H1 (cell line): ENCODE measurements around the gene RNF212. TPM values are rescaled to one million over a fixed set of nuclear protein-coding genes. Genes with fewer than 3 reads are reported as not detected.
A peak's percentile ranks its signal among the peaks of the same experiment; 100 is the strongest.

ENCODE experiments used
- CTCF ChIA-PET: fragments of 300-600 bp; sonication (Branson Sonifier 250); formaldehyde crosslinking; loops from one replicate; lab custom pipeline; 2021; ENCODE audit not compliant: partially characterized antibody; lab: Charles Lee
- POLR2A ChIA-PET: fragments of 300-600 bp; sonication (Branson Sonifier 250); formaldehyde crosslinking; loops from one replicate; lab custom pipeline; 2021; ENCODE audit warnings: inconsistent platforms; ENCODE audit not compliant: partially characterized antibody; lab: Charles Lee
- DNase-seq, 2 experiments: peaks; one replicate each; pipeline versions ENCODE4 v3.0.0 to v3.0.0-alpha.2; 2010 to 2022; ENCODE audit warnings: low spot score in 2 of 2, low read depth in 1 of 2, mixed read lengths in 1 of 2
- FAIRE-seq: peaks from 2 replicates; lab custom pipeline; 2011; peaks lifted over from hg19 to GRCh38; lab: Jason Lieb, UNC
- H2AFZ ChIP-seq: 2 replicates; pipeline ENCODE4 v1.8.1; 2012; ENCODE audit warnings: low read length, inconsistent platforms
- H2AK5ac ChIP-seq: 2 replicates; pipeline ENCODE4 v1.6.1; 2013; ENCODE audit warnings: low read depth, low read length
- H2BK120ac ChIP-seq: replicated peaks from 2 replicates; pipeline ENCODE3; 2013; ENCODE audit warnings: low read depth, low read length, inconsistent platforms
- H2BK12ac ChIP-seq: 2 replicates; pipeline ENCODE4 v1.6.1; 2013; ENCODE audit warnings: low read depth, low read length
- H2BK15ac ChIP-seq: 2 replicates; pipeline ENCODE4 v1.6.1; 2013; ENCODE audit warnings: low read length
- H2BK20ac ChIP-seq: 2 replicates; pipeline ENCODE4 v1.6.1; 2013; ENCODE audit warnings: low read length
- H2BK5ac ChIP-seq: 2 replicates; pipeline ENCODE4 v1.6.1; 2013; ENCODE audit warnings: low read depth, low read length
- H3K14ac ChIP-seq: 2 replicates; pipeline ENCODE4 v1.6.1; 2013; ENCODE audit warnings: inconsistent platforms; ENCODE audit not compliant: insufficient read length
- H3K18ac ChIP-seq: 2 replicates; pipeline ENCODE4 v1.6.1; 2013; ENCODE audit warnings: low read length; ENCODE audit errors: extremely low read depth
- H3K23ac ChIP-seq: 2 replicates; pipeline ENCODE4 v1.6.1; 2013; ENCODE audit warnings: inconsistent platforms; ENCODE audit not compliant: insufficient read length
- H3K23me2 ChIP-seq: 2 replicates; pipeline ENCODE4 v1.6.1; 2013; ENCODE audit warnings: low read depth, low read length
- H3K27ac ChIP-seq: 2 replicates; pipeline ENCODE4 v1.6.1; 2011; ENCODE audit warnings: low read depth, low read length, inconsistent platforms
- H3K27me3 ChIP-seq, 4 experiments: replicated peaks in 1 of 4; 1 replicate in 1 of 4; 2 replicates in 3 of 4; pipeline versions ENCODE4 v1.6.1 to v1.8.1; 2011 to 2013; ENCODE audit warnings: low read length in 3 of 4, mild to moderate bottlenecking in 3 of 4, inconsistent platforms in 2 of 4, mixed read lengths in 2 of 4, moderate library complexity in 1 of 4; ENCODE audit not compliant: control insufficient read depth in 3 of 4, insufficient read depth in 3 of 4; ENCODE audit errors: extremely low read depth in 1 of 4
- H3K36me3 ChIP-seq, 4 experiments: 2 replicates each; pipeline versions ENCODE4 v1.6.1 to v1.8.1; 2011 to 2013; ENCODE audit warnings: mild to moderate bottlenecking in 4 of 4, low read length in 3 of 4, moderate library complexity in 2 of 4, control low read depth in 1 of 4, inconsistent platforms in 1 of 4; ENCODE audit not compliant: insufficient read depth in 4 of 4, control insufficient read depth in 2 of 4
- H3K4ac ChIP-seq: replicated peaks from 2 replicates; pipeline ENCODE3; 2013; ENCODE audit warnings: low read length, low read depth, mixed read lengths, inconsistent platforms; ENCODE audit not compliant: insufficient read length
- H3K4me1 ChIP-seq, 4 experiments: replicated peaks in 1 of 4; 1 replicate in 1 of 4; 2 replicates in 3 of 4; pipeline versions ENCODE4 v1.6.1 to v1.8.1; 2011 to 2013; ENCODE audit warnings: low read length in 3 of 4, inconsistent platforms in 2 of 4, mixed read lengths in 1 of 4; ENCODE audit not compliant: insufficient read depth in 4 of 4, control insufficient read depth in 3 of 4
- H3K4me2 ChIP-seq, 2 experiments: 2 replicates each; pipeline versions ENCODE4 v1.6.1 to v1.8.1; 2011 to 2013; ENCODE audit warnings: low read depth in 2 of 2, low read length in 2 of 2, control low read depth in 1 of 2, inconsistent platforms in 1 of 2, mild to moderate bottlenecking in 1 of 2; ENCODE audit not compliant: insufficient read depth in 1 of 2
- H3K4me3 ChIP-seq, 4 experiments: fragments of 200-600, 300-600 bp in 1 of 4; sonication (generic), shearing (Covaris generic), sonication (Bioruptor Twin) in 1 of 4; 2 replicates each; pipeline versions ENCODE4 v1.5.1 to v1.8.1; 2011 to 2016; ENCODE audit warnings: low read length in 4 of 4, low read depth in 3 of 4, control low read depth in 2 of 4, inconsistent platforms in 2 of 4, mild to moderate bottlenecking in 2 of 4, mixed read lengths in 1 of 4, moderate library complexity in 1 of 4; ENCODE audit not compliant: insufficient read depth in 2 of 4; ENCODE audit errors: extremely low read depth in 1 of 4
- H3K56ac ChIP-seq: replicated peaks from 2 replicates; pipeline ENCODE3; 2013; ENCODE audit warnings: low read depth, mild to moderate bottlenecking, mixed read lengths, low read length, inconsistent platforms; ENCODE audit not compliant: insufficient read length
- H3K79me1 ChIP-seq: 2 replicates; pipeline ENCODE4 v1.6.1; 2013; ENCODE audit warnings: low read depth, low read length, control low read depth
- H3K79me2 ChIP-seq, 2 experiments: 2 replicates each; pipeline versions ENCODE4 v1.6.1 to v1.8.1; 2012 to 2013; ENCODE audit warnings: low read length in 2 of 2, mild to moderate bottlenecking in 2 of 2, inconsistent platforms in 1 of 2; ENCODE audit not compliant: insufficient read depth in 2 of 2, control insufficient read depth in 1 of 2
- H3K9ac ChIP-seq, 4 experiments: replicated peaks in 1 of 4; 1 replicate in 1 of 4; 2 replicates in 3 of 4; pipeline versions ENCODE4 v1.6.1 to v1.8.1; 2011 to 2013; ENCODE audit warnings: low read depth in 3 of 4, low read length in 3 of 4, control low read depth in 2 of 4, mild to moderate bottlenecking in 2 of 4, moderate library complexity in 2 of 4, inconsistent platforms in 1 of 4; ENCODE audit errors: extremely low read depth in 1 of 4
- H3K9me3 ChIP-seq, 2 experiments: 2 replicates each; pipeline versions ENCODE4 v1.6.1 to v1.8.1; 2012 to 2013; ENCODE audit warnings: mild to moderate bottlenecking in 2 of 2, moderate library complexity in 2 of 2, control low read depth in 1 of 2, inconsistent platforms in 1 of 2, low read depth in 1 of 2, low read length in 1 of 2, mixed read lengths in 1 of 2; ENCODE audit not compliant: insufficient read depth in 2 of 2
- H4K20me1 ChIP-seq, 2 experiments: replicated peaks in 1 of 2; 2 replicates each; pipeline versions ENCODE3 to v1.8.1; 2011 to 2013; ENCODE audit warnings: inconsistent platforms in 2 of 2, low read length in 2 of 2, mild to moderate bottlenecking in 1 of 2; ENCODE audit not compliant: insufficient read depth in 2 of 2, control insufficient read depth in 1 of 2
- H4K5ac ChIP-seq: 2 replicates; pipeline ENCODE4 v1.6.1; 2013; ENCODE audit warnings: low read length, low read depth, mixed read lengths, inconsistent platforms; ENCODE audit not compliant: insufficient read length
- H4K8ac ChIP-seq: 2 replicates; pipeline ENCODE4 v1.8.0; 2013; ENCODE audit warnings: mild to moderate bottlenecking, moderate library complexity, low read length, inconsistent platforms; ENCODE audit not compliant: insufficient read depth; ENCODE audit errors: extremely low read depth
- H4K91ac ChIP-seq: replicated peaks from 2 replicates; pipeline ENCODE3; 2013; ENCODE audit warnings: low read length, mixed read lengths, inconsistent platforms; ENCODE audit not compliant: insufficient read length
- CTCF ChIP-seq, 3 experiments: IDR thresholded peaks; 1 replicate in 2 of 3; 2 replicates in 1 of 3; pipeline versions ENCODE4 v1.5.1 to v1.6.1; 2011; ENCODE audit warnings: low read length in 3 of 3, mild to moderate bottlenecking in 3 of 3, inconsistent platforms in 2 of 3, low read depth in 1 of 3, moderate library complexity in 1 of 3; ENCODE audit not compliant: insufficient read depth in 1 of 3; ENCODE audit errors: control extremely low read depth in 1 of 3
- KDM1A ChIP-seq: fragments of 200-600, 300-600 bp; sonication (generic); IDR thresholded peaks from 2 replicates; pipeline ENCODE4 v1.7.1; 2016; ENCODE audit warnings: mild to moderate bottlenecking, low read length, borderline replicate concordance
- MAFK ChIP-seq: IDR thresholded peaks from 2 replicates; pipeline ENCODE4 v1.6.1; 2012; ENCODE audit warnings: low read depth, mild to moderate bottlenecking, improper control_type of control experiment, low read length
- NRF1 ChIP-seq: IDR thresholded peaks from 2 replicates; pipeline ENCODE4 v1.6.1; 2011; ENCODE audit warnings: mild to moderate bottlenecking, low read depth, low read length, improper control_type of control experiment
- POLR2AphosphoS5 ChIP-seq: IDR thresholded peaks from 2 replicates; pipeline ENCODE4 v1.6.1; 2011; ENCODE audit warnings: low read depth, low read length
- ZNF274 ChIP-seq: IDR thresholded peaks from 2 replicates; pipeline ENCODE4 v1.7.0; 2012; ENCODE audit warnings: low read length, borderline replicate concordance; ENCODE audit errors: extremely low read depth
- WGBS, 2 experiments: shearing (Covaris generic) in 1 of 2; methylation state at CpG; one replicate each; pipeline versions ENCODE4 v1.1.6 to v1.1.7; 2013 to 2015; ENCODE audit warnings: low lambda C conversion rate in 2 of 2, mixed read lengths in 2 of 2, inconsistent platforms in 1 of 2, low coverage in 1 of 2, missing lambda C conversion rate in 1 of 2; ENCODE audit not compliant: insufficient replicate concordance in 2 of 2, insufficient coverage in 1 of 2, insufficient read length in 1 of 2; ENCODE audit errors: extremely low coverage in 1 of 2, missing lambda C conversion rate in 1 of 2; 5-methylcytosine and 5-hydroxymethylcytosine counted together
- polyA plus RNA-seq, 7 experiments: library from polyadenylated mRNA; depleted of rRNA in 3 of 7; stranded (reverse) in 5 of 7; unstranded in 2 of 7; fragments of >200 nt in 5 of 7; fragments of 200-250 nt in 2 of 7; gene quantifications; 1 replicate in 5 of 7; 2 replicates in 1 of 7; 4 replicates in 1 of 7; pipeline versions ENCODE4 v1.2.1 to v1.2.3, GENCODE V29; 2011 to 2013; ENCODE audit warnings: missing spikeins in 2 of 7, mixed read lengths in 2 of 7
- total RNA-seq: library from RNA; stranded (reverse); fragmentation: NEBNext Ultra II Directional; extraction: Animal tissue kit (Norgen Biotek cat#: 25700); gene quantifications from 2 replicates; pipeline ENCODE4 v1.2.1, GENCODE V29; 2021

The RNF212 gene
- total and polyA plus RNA-seq, 2 of the 8 experiments (the other 6 are each of a cell fraction or from before 2014, with no cell fraction given): 3.4 to 5.4 TPM

DNA sequence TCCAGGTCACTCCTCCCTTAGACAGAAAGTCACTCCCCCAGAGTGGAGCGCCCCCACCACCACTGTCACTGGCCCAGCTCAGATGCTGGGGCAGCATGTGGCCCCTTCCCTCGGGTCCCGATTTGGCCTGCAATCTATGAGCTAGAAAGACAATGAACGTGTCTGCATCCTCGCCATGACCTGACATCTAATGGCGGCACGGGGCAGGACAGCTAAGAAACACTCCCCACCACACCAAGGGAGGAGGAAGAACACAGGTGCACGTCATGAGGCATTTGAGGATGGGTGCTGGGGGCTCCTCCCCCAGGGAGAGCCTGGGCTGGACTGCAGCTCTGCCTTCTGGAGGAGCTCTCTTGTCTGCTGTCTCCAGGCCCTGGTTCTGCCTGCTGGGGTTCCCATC lies 8.7 kb downstream of the RNF212 start:
- Histone ChIP-seq H3K79me1 (no peaks in the 10 kb centered on the region), H2AK5ac (no peak overlapping the region), H2BK5ac (no peak overlapping the region), H3K4me1 (peaks cover 0 to 6% (median 3%) of the 10 kb centered on the region in 4 experiments; a peak in 2 of 7 replicates), H2BK120ac (no peak overlapping the region), H2AFZ (no peak overlapping the region), H4K20me1 (no peaks in the 10 kb centered on the region), H3K79me2 (no peaks in the 10 kb centered on the region), H3K4ac (no peak overlapping the region), H3K27me3 (peaks cover 0 to under 1% (median 0%) of the 10 kb centered on the region in 4 experiments; a peak in 1 of 7 replicates), H4K8ac (peak overlapping the region; percentile 18; the same call in 1 of the 2 replicates), H2BK20ac (no peak overlapping the region), H4K5ac (no peak overlapping the region), H2BK12ac (no peak overlapping the region), H3K56ac (no peak overlapping the region), H3K9ac (no peak overlapping the region; a peak in 1 of 7 replicates), H3K4me3 (no peak overlapping the region), H3K36me3 (no peaks in the 10 kb centered on the region), H4K91ac (no peak overlapping the region), H3K4me2 (no peak overlapping the region), H3K23me2 (peaks cover 2% of the 10 kb centered on the region; the same call in 1 of the 2 replicates), H3K18ac (no peak overlapping the region), H3K23ac (no peak overlapping the region), H3K27ac (no peak overlapping the region), H3K14ac (no peak overlapping the region), H2BK15ac (no peak overlapping the region), H3K9me3 (no peaks in the 10 kb centered on the region)
- TF ChIP-seq MAFK (no peak), CTCF (IDR thresholded peaks at IDR 0.05; ENCODE audit: control extremely low read depth in 1 of 3, insufficient read depth in 1 of 3, low read depth in 1 of 3, low read length in 3 of 3) (peak in 1 of 3 experiments; percentile 1; a peak in 1 of 4 replicates), POLR2AphosphoS5 (no peak), KDM1A (no peak), NRF1 (no peak), ZNF274 (no peak)
- DNase-seq (no peak), FAIRE-seq (no peak)
- ChIA-PET POLR2A (interaction anchor here (1.2 to 1.3 kb wide), 2 partner anchors 10 to 12 kb away, joined by 3 to 7 read pairs; no protein-coding TSS in a partner anchor), CTCF (interaction anchor here (0.8 to 1.4 kb wide), 7 partner anchors 10 to 759 kb away, joined by 3 to 4 read pairs (median 3); no protein-coding TSS in a partner anchor)
- WGBS, 2 experiments: 91% methylated on average over 8 of the region's 8 CpGs; no CpG with 5 or more reads in 1 of the 2 experiments
